H1 (cell line): ENCODE results near the gene VPS52. TPM values are rescaled to one million over a fixed set of nuclear protein-coding genes. Genes with fewer than 3 reads are reported as not detected.
A peak's percentile ranks its signal among the peaks of the same experiment; 100 is the strongest.

Experiments used
- CTCF ChIA-PET: fragments of 300-600 bp; sonication (Branson Sonifier 250); formaldehyde crosslinking; loops from one replicate; lab custom pipeline; 2021; ENCODE audit not compliant: partially characterized antibody; lab: Charles Lee
- POLR2A ChIA-PET: fragments of 300-600 bp; sonication (Branson Sonifier 250); formaldehyde crosslinking; loops from one replicate; lab custom pipeline; 2021; ENCODE audit warnings: inconsistent platforms; ENCODE audit not compliant: partially characterized antibody; lab: Charles Lee
- DNase-seq, 2 experiments: peaks; one replicate each; pipeline versions ENCODE4 v3.0.0 to v3.0.0-alpha.2; 2010 to 2022; ENCODE audit warnings: low spot score in 2 of 2, low read depth in 1 of 2, mixed read lengths in 1 of 2
- FAIRE-seq: peaks from 2 replicates; lab custom pipeline; 2011; peaks lifted over from hg19 to GRCh38; lab: Jason Lieb, UNC
- H2AFZ ChIP-seq: 2 replicates; pipeline ENCODE4 v1.8.1; 2012; ENCODE audit warnings: low read length, inconsistent platforms
- H2AK5ac ChIP-seq: 2 replicates; pipeline ENCODE4 v1.6.1; 2013; ENCODE audit warnings: low read depth, low read length
- H2BK120ac ChIP-seq: replicated peaks from 2 replicates; pipeline ENCODE3; 2013; ENCODE audit warnings: low read depth, low read length, inconsistent platforms
- H2BK12ac ChIP-seq: 2 replicates; pipeline ENCODE4 v1.6.1; 2013; ENCODE audit warnings: low read depth, low read length
- H2BK15ac ChIP-seq: 2 replicates; pipeline ENCODE4 v1.6.1; 2013; ENCODE audit warnings: low read length
- H2BK20ac ChIP-seq: 2 replicates; pipeline ENCODE4 v1.6.1; 2013; ENCODE audit warnings: low read length
- H2BK5ac ChIP-seq: 2 replicates; pipeline ENCODE4 v1.6.1; 2013; ENCODE audit warnings: low read depth, low read length
- H3K14ac ChIP-seq: 2 replicates; pipeline ENCODE4 v1.6.1; 2013; ENCODE audit warnings: inconsistent platforms; ENCODE audit not compliant: insufficient read length
- H3K18ac ChIP-seq: 2 replicates; pipeline ENCODE4 v1.6.1; 2013; ENCODE audit warnings: low read length; ENCODE audit errors: extremely low read depth
- H3K23ac ChIP-seq: 2 replicates; pipeline ENCODE4 v1.6.1; 2013; ENCODE audit warnings: inconsistent platforms; ENCODE audit not compliant: insufficient read length
- H3K23me2 ChIP-seq: 2 replicates; pipeline ENCODE4 v1.6.1; 2013; ENCODE audit warnings: low read depth, low read length
- H3K27ac ChIP-seq: 2 replicates; pipeline ENCODE4 v1.6.1; 2011; ENCODE audit warnings: low read depth, low read length, inconsistent platforms
- H3K27me3 ChIP-seq, 4 experiments: replicated peaks in 1 of 4; 1 replicate in 1 of 4; 2 replicates in 3 of 4; pipeline versions ENCODE4 v1.6.1 to v1.8.1; 2011 to 2013; ENCODE audit warnings: low read length in 3 of 4, mild to moderate bottlenecking in 3 of 4, inconsistent platforms in 2 of 4, mixed read lengths in 2 of 4, moderate library complexity in 1 of 4; ENCODE audit not compliant: control insufficient read depth in 3 of 4, insufficient read depth in 3 of 4; ENCODE audit errors: extremely low read depth in 1 of 4
- H3K36me3 ChIP-seq, 4 experiments: 2 replicates each; pipeline versions ENCODE4 v1.6.1 to v1.8.1; 2011 to 2013; ENCODE audit warnings: mild to moderate bottlenecking in 4 of 4, low read length in 3 of 4, moderate library complexity in 2 of 4, control low read depth in 1 of 4, inconsistent platforms in 1 of 4; ENCODE audit not compliant: insufficient read depth in 4 of 4, control insufficient read depth in 2 of 4
- H3K4ac ChIP-seq: replicated peaks from 2 replicates; pipeline ENCODE3; 2013; ENCODE audit warnings: low read length, low read depth, mixed read lengths, inconsistent platforms; ENCODE audit not compliant: insufficient read length
- H3K4me1 ChIP-seq, 4 experiments: replicated peaks in 1 of 4; 1 replicate in 1 of 4; 2 replicates in 3 of 4; pipeline versions ENCODE4 v1.6.1 to v1.8.1; 2011 to 2013; ENCODE audit warnings: low read length in 3 of 4, inconsistent platforms in 2 of 4, mixed read lengths in 1 of 4; ENCODE audit not compliant: insufficient read depth in 4 of 4, control insufficient read depth in 3 of 4
- H3K4me2 ChIP-seq, 2 experiments: 2 replicates each; pipeline versions ENCODE4 v1.6.1 to v1.8.1; 2011 to 2013; ENCODE audit warnings: low read depth in 2 of 2, low read length in 2 of 2, control low read depth in 1 of 2, inconsistent platforms in 1 of 2, mild to moderate bottlenecking in 1 of 2; ENCODE audit not compliant: insufficient read depth in 1 of 2
- H3K4me3 ChIP-seq, 4 experiments: fragments of 200-600, 300-600 bp in 1 of 4; sonication (generic), shearing (Covaris generic), sonication (Bioruptor Twin) in 1 of 4; 2 replicates each; pipeline versions ENCODE4 v1.5.1 to v1.8.1; 2011 to 2016; ENCODE audit warnings: low read length in 4 of 4, low read depth in 3 of 4, control low read depth in 2 of 4, inconsistent platforms in 2 of 4, mild to moderate bottlenecking in 2 of 4, mixed read lengths in 1 of 4, moderate library complexity in 1 of 4; ENCODE audit not compliant: insufficient read depth in 2 of 4; ENCODE audit errors: extremely low read depth in 1 of 4
- H3K56ac ChIP-seq: replicated peaks from 2 replicates; pipeline ENCODE3; 2013; ENCODE audit warnings: low read depth, mild to moderate bottlenecking, mixed read lengths, low read length, inconsistent platforms; ENCODE audit not compliant: insufficient read length
- H3K79me1 ChIP-seq: 2 replicates; pipeline ENCODE4 v1.6.1; 2013; ENCODE audit warnings: low read depth, low read length, control low read depth
- H3K79me2 ChIP-seq, 2 experiments: 2 replicates each; pipeline versions ENCODE4 v1.6.1 to v1.8.1; 2012 to 2013; ENCODE audit warnings: low read length in 2 of 2, mild to moderate bottlenecking in 2 of 2, inconsistent platforms in 1 of 2; ENCODE audit not compliant: insufficient read depth in 2 of 2, control insufficient read depth in 1 of 2
- H3K9ac ChIP-seq, 4 experiments: replicated peaks in 1 of 4; 1 replicate in 1 of 4; 2 replicates in 3 of 4; pipeline versions ENCODE4 v1.6.1 to v1.8.1; 2011 to 2013; ENCODE audit warnings: low read depth in 3 of 4, low read length in 3 of 4, control low read depth in 2 of 4, mild to moderate bottlenecking in 2 of 4, moderate library complexity in 2 of 4, inconsistent platforms in 1 of 4; ENCODE audit errors: extremely low read depth in 1 of 4
- H3K9me3 ChIP-seq, 2 experiments: 2 replicates each; pipeline versions ENCODE4 v1.6.1 to v1.8.1; 2012 to 2013; ENCODE audit warnings: mild to moderate bottlenecking in 2 of 2, moderate library complexity in 2 of 2, control low read depth in 1 of 2, inconsistent platforms in 1 of 2, low read depth in 1 of 2, low read length in 1 of 2, mixed read lengths in 1 of 2; ENCODE audit not compliant: insufficient read depth in 2 of 2
- H4K20me1 ChIP-seq, 2 experiments: replicated peaks in 1 of 2; 2 replicates each; pipeline versions ENCODE3 to v1.8.1; 2011 to 2013; ENCODE audit warnings: inconsistent platforms in 2 of 2, low read length in 2 of 2, mild to moderate bottlenecking in 1 of 2; ENCODE audit not compliant: insufficient read depth in 2 of 2, control insufficient read depth in 1 of 2
- H4K5ac ChIP-seq: 2 replicates; pipeline ENCODE4 v1.6.1; 2013; ENCODE audit warnings: low read length, low read depth, mixed read lengths, inconsistent platforms; ENCODE audit not compliant: insufficient read length
- H4K8ac ChIP-seq: 2 replicates; pipeline ENCODE4 v1.8.0; 2013; ENCODE audit warnings: mild to moderate bottlenecking, moderate library complexity, low read length, inconsistent platforms; ENCODE audit not compliant: insufficient read depth; ENCODE audit errors: extremely low read depth
- H4K91ac ChIP-seq: replicated peaks from 2 replicates; pipeline ENCODE3; 2013; ENCODE audit warnings: low read length, mixed read lengths, inconsistent platforms; ENCODE audit not compliant: insufficient read length
- CTCF ChIP-seq, 3 experiments: IDR thresholded peaks; 1 replicate in 2 of 3; 2 replicates in 1 of 3; pipeline versions ENCODE4 v1.5.1 to v1.6.1; 2011; ENCODE audit warnings: low read length in 3 of 3, mild to moderate bottlenecking in 3 of 3, inconsistent platforms in 2 of 3, low read depth in 1 of 3, moderate library complexity in 1 of 3; ENCODE audit not compliant: insufficient read depth in 1 of 3; ENCODE audit errors: control extremely low read depth in 1 of 3
- KDM4A ChIP-seq: IDR thresholded peaks from one replicate; pipeline ENCODE4 v1.7.1; 2012; ENCODE audit warnings: low read depth, mild to moderate bottlenecking, moderate library complexity, low read length, inconsistent platforms; ENCODE audit not compliant: severe bottlenecking
- WGBS, 2 experiments: shearing (Covaris generic) in 1 of 2; methylation state at CpG; one replicate each; pipeline versions ENCODE4 v1.1.6 to v1.1.7; 2013 to 2015; ENCODE audit warnings: low lambda C conversion rate in 2 of 2, mixed read lengths in 2 of 2, inconsistent platforms in 1 of 2, low coverage in 1 of 2, missing lambda C conversion rate in 1 of 2; ENCODE audit not compliant: insufficient replicate concordance in 2 of 2, insufficient coverage in 1 of 2, insufficient read length in 1 of 2; ENCODE audit errors: extremely low coverage in 1 of 2, missing lambda C conversion rate in 1 of 2; 5-methylcytosine and 5-hydroxymethylcytosine counted together
- polyA plus RNA-seq, 7 experiments: library from polyadenylated mRNA; depleted of rRNA in 3 of 7; stranded (reverse) in 5 of 7; unstranded in 2 of 7; fragments of >200 nt in 5 of 7; fragments of 200-250 nt in 2 of 7; gene quantifications; 1 replicate in 5 of 7; 2 replicates in 1 of 7; 4 replicates in 1 of 7; pipeline versions ENCODE4 v1.2.1 to v1.2.3, GENCODE V29; 2011 to 2013; ENCODE audit warnings: missing spikeins in 2 of 7, mixed read lengths in 2 of 7
- total RNA-seq: library from RNA; stranded (reverse); fragmentation: NEBNext Ultra II Directional; extraction: Animal tissue kit (Norgen Biotek cat#: 25700); gene quantifications from 2 replicates; pipeline ENCODE4 v1.2.1, GENCODE V29; 2021

VPS52 gene
- total and polyA plus RNA-seq, 2 of the 8 experiments (the other 6 are each of a cell fraction or from before 2014, with no cell fraction given) = 36.5 to 86.3 TPM

GRCh38 chr6:33298773-33299236 is 27.1 kb upstream of the VPS52 start, which contains the start of gene RGL2:
RGL2 (minus strand) TSS chr6:33298942; CDS start chr6:33298610, 332 bp downstream.
- peak within 1 kb of the TSS; percentile 80 for H3K4ac ChIP-seq
- no peaks in the 10 kb centered on the region for H3K9me3 ChIP-seq
- peak within 1 kb of the TSS; percentile 76 to 99 (median 94) for H3K4me3 ChIP-seq
- H3K36me3 ChIP-seq = peaks cover 0 to 4% (median under 1%) of the 10 kb centered on the region in 4 experiments; a peak in 5 of 8 replicates
- 0% methylated on average over 4 of the region's 34 CpGs; no CpG with 5 or more reads in 1 of the 2 experiments for WGBS, 2 experiments
- peak within 1 kb of the TSS; percentile 95 for H2BK5ac ChIP-seq
- H3K79me1 ChIP-seq = peaks cover 9% of the 10 kb centered on the region; the same call in 1 of the 2 replicates
- no peak for FAIRE-seq
- H3K27me3 ChIP-seq = no peaks in the 10 kb centered on the region
- peak within 1 kb of the TSS; percentile 34 to 98 for H3K4me2 ChIP-seq
- no peak within 1 kb of the TSS for H3K14ac ChIP-seq
- H2AFZ ChIP-seq = peak within 1 kb of the TSS; percentile 77; the same call in 1 of the 2 replicates
- peak within 1 kb of the TSS; percentile 63 to 91 (median 76) for H3K9ac ChIP-seq
- peak within 1 kb of the TSS; percentile 19 for H2BK120ac ChIP-seq
- peaks cover 0 to 25% of the 10 kb centered on the region in 2 experiments; a peak in 2 of 4 replicates for H3K79me2 ChIP-seq
- no peak within 1 kb of the TSS for H3K23ac ChIP-seq
- 0 out of 2 replicates have a peak within 1 kb of the TSS, but pooled peaks have one; percentile 39 for H2BK12ac ChIP-seq
- H4K8ac ChIP-seq = peak within 1 kb of the TSS; percentile 74; the same call in 1 of the 2 replicates
- peak within 1 kb of the TSS; percentile 95 for H3K18ac ChIP-seq
- TF ChIP-seq CTCF (IDR thresholded peaks at IDR 0.05; ENCODE audit: control extremely low read depth in 1 of 3, insufficient read depth in 1 of 3, low read depth in 1 of 3, low read length in 3 of 3) = no peak
- TF ChIP-seq KDM4A = peak; percentile 22
- H3K4me1 ChIP-seq = peaks cover 0 to 6% (median 4%) of the 10 kb centered on the region in 4 experiments; a peak in 6 of 7 replicates
- peak within 1 kb of the TSS; percentile 81; the same call in 1 of the 2 replicates for H2BK15ac ChIP-seq
- H2AK5ac ChIP-seq = no peak within 1 kb of the TSS
- H4K91ac ChIP-seq = peak within 1 kb of the TSS; percentile 50
- H4K5ac ChIP-seq = peak within 1 kb of the TSS; percentile 93
- peak within 1 kb of the TSS; percentile 81 for H3K27ac ChIP-seq
- H3K56ac ChIP-seq = peak within 1 kb of the TSS; percentile 87
- peaks cover 16% of the 10 kb centered on the region for H3K23me2 ChIP-seq
- peaks cover 0 to 5% of the 10 kb centered on the region in 2 experiments for H4K20me1 ChIP-seq
- ChIA-PET CTCF (interaction anchor here (0.8 to 6.2 kb wide), 11 partner anchors 9 to 92 kb away, joined by 3 to 77 read pairs (median 4); partner anchors contain the start of genes B3GALT4, PFDN6, RPS18 and TAPBP), POLR2A (interaction anchor here (0.7 to 16.7 kb wide), 19 partner anchors 10 to 330 kb away, joined by 3 to 337 read pairs (median 5); partner anchors contain the start of genes B3GALT4, COL11A2, PFDN6 and RPS18)
- no peak for DNase-seq
- no peak within 1 kb of the TSS for H2BK20ac ChIP-seq
